Stomach (tissue), 9 donors: Measurements from ENCODE around the gene MSMO1. TPM values are rescaled to one million over a fixed set of nuclear protein-coding genes. Genes with fewer than 3 reads are reported as not detected.

Experiments
- DNase-seq, 2 donors: peaks; one replicate each; pipeline versions ENCODE4 v3.0.0 to v3.0.0-alpha.2; 2013 to 2019
- H3K27ac ChIP-seq, 5 donors: fragments of 200-600 bp in 4 of 5; sonication (generic) in 4 of 5; one replicate each; pipeline ENCODE4 v1.5.1; 2013 to 2019; ENCODE audit warnings: mild to moderate bottlenecking in 1 of 5, moderate library complexity in 1 of 5
- H3K27me3 ChIP-seq, 3 donors: fragments of 200-600 bp; sonication (generic); one replicate each; pipeline ENCODE4 v1.5.1; 2017 to 2019; ENCODE audit warnings: mixed run types in 1 of 3
- H3K36me3 ChIP-seq, 4 donors: fragments of 200-600 bp; sonication (generic); 1 replicate in 3 of 4; 2 replicates in 1 of 4; pipeline ENCODE4 v1.5.1; 2016 to 2019
- H3K4me1 ChIP-seq, 4 donors: fragments of 200-600 bp; sonication (generic); one replicate each; pipeline ENCODE4 v1.5.1; 2016 to 2019
- H3K4me3 ChIP-seq, 4 donors: fragments of 200-600 bp; sonication (generic) in 3 of 4; one replicate each; pipeline ENCODE4 v1.5.1; 2016 to 2019; ENCODE audit warnings: mild to moderate bottlenecking in 1 of 4
- H3K9me3 ChIP-seq, 4 donors: fragments of 200-600 bp; sonication (generic); one replicate each; pipeline ENCODE4 v1.5.1; 2016 to 2019
- EP300 ChIP-seq: sonication (generic); formaldehyde crosslinking; IDR thresholded peaks from one replicate; pipeline ENCODE4 v1.6.1; 2017; ENCODE audit warnings: antibody characterized with exemption
- POLR2A ChIP-seq, 4 donors: fragments of 450-650 bp; IDR thresholded peaks; one replicate each; pipeline ENCODE4 v1.6.1; 2016; ENCODE audit warnings: antibody characterized with exemption in 4 of 4, control low read depth in 2 of 4, mild to moderate bottlenecking in 1 of 4, moderate library complexity in 1 of 4
- POLR2AphosphoS5 ChIP-seq, 3 donors: sonication (generic); formaldehyde crosslinking; IDR thresholded peaks; one replicate each; pipeline ENCODE4 v1.6.1; 2016; ENCODE audit warnings: antibody characterized with exemption in 3 of 3
- WGBS, 5 donors: extraction: QIAGEN DNeasy Blood & Tissue Kit in 3 of 5; methylation state at CpG; one replicate each; pipeline versions ENCODE4 v1.1.5 to v1.1.7; 2013 to 2018; 5-methylcytosine and 5-hydroxymethylcytosine counted together
- intact Hi-C: fragments of 100-400 bp; cut with DNase I; formaldehyde crosslinking; loops from one replicate; pipeline ENCODE4 v1.15.1; 2023; ENCODE audit warnings: low total_unique reads
- polyA plus RNA-seq, 3 donors: library from polyadenylated mRNA; stranded (reverse); fragments of 200-250 nt; gene quantifications; one replicate each; pipeline ENCODE4 v1.2.3, GENCODE V29; 2013
- total RNA-seq, 5 donors: library from RNA; depleted of rRNA; stranded (reverse); fragments of >200 nt; gene quantifications; one replicate each; pipeline versions ENCODE4 v1.1.0 to v1.2.3, GENCODE V29; 2014 to 2016
- TF ChIP-seq, protein P1 (sequence below), 7 experiments: fragments of 450-650 bp in 4 of 7; fragments of 200-600 bp in 3 of 7; sonication (generic) in 3 of 7; IDR thresholded peaks; one replicate each; pipeline ENCODE4 v1.5.1; 2016 to 2019; ENCODE audit warnings: antibody characterized with exemption in 7 of 7, control low read depth in 2 of 7, mild to moderate bottlenecking in 1 of 7
- donor health status: healthy with polysubstance abuse.
- donor health status: Bipolar disorder and iron deficiency.
- donor health status: healthy.

MSMO1 gene
- total and polyA plus RNA-seq, 8 donors: 6.7 to 62.6 (median 25.4) TPM

- TF ChIP-seq, protein P1, sequence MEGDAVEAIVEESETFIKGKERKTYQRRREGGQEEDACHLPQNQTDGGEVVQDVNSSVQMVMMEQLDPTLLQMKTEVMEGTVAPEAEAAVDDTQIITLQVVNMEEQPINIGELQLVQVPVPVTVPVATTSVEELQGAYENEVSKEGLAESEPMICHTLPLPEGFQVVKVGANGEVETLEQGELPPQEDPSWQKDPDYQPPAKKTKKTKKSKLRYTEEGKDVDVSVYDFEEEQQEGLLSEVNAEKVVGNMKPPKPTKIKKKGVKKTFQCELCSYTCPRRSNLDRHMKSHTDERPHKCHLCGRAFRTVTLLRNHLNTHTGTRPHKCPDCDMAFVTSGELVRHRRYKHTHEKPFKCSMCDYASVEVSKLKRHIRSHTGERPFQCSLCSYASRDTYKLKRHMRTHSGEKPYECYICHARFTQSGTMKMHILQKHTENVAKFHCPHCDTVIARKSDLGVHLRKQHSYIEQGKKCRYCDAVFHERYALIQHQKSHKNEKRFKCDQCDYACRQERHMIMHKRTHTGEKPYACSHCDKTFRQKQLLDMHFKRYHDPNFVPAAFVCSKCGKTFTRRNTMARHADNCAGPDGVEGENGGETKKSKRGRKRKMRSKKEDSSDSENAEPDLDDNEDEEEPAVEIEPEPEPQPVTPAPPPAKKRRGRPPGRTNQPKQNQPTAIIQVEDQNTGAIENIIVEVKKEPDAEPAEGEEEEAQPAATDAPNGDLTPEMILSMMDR (IDR thresholded peaks at IDR 0.05): no peak
- no peak for TF ChIP-seq POLR2A (IDR thresholded peaks at IDR 0.05)
- TF ChIP-seq POLR2AphosphoS5 (IDR thresholded peaks at IDR 0.05): no peak
- TF ChIP-seq EP300: no peak
- intact Hi-C loops: no loop called here
- 82 to 92% (median 88%) methylated on average over 2 of the region's 2 CpGs for WGBS, 5 donors
These were observed 15.0 kb upstream of the MSMO1 start for GRCh38 chr4:165312506-165312905.

GRCh38 chr4:165319030-165319429, 8.4 kb upstream of the MSMO1 start:
- Histone ChIP-seq H3K4me1 (no peaks in the 10 kb centered on the region), H3K27me3 (no peaks in the 10 kb centered on the region), H3K4me3 (no peak overlapping the region), H3K9me3 (no peaks in the 10 kb centered on the region), H3K36me3 (peaks cover 0 to 25% (median 7%) of the 10 kb centered on the region in 4 donors), H3K27ac (no peak overlapping the region)
- DNase-seq: no peak
- TF ChIP-seq POLR2AphosphoS5 (IDR thresholded peaks at IDR 0.05): no peak
- TF ChIP-seq EP300: no peak
- no peak for TF ChIP-seq POLR2A (IDR thresholded peaks at IDR 0.05)
- TF ChIP-seq, protein P1 (IDR thresholded peaks at IDR 0.05): no peak
- 90 to 96% (median 95%) methylated on average over 5 of the region's 5 CpGs for WGBS, 5 donors
- intact Hi-C loops: no loop called here

More at GRCh38 chr4:165312506-165312905, 15.0 kb upstream of the MSMO1 start:
- no peaks in the 10 kb centered on the region for H3K27me3 ChIP-seq
- no peak overlapping the region for H3K4me3 ChIP-seq
- no peaks in the 10 kb centered on the region for H3K9me3 ChIP-seq
- H3K4me1 ChIP-seq: peaks cover 0 to 9% (median 0%) of the 10 kb centered on the region in 4 donors
- no peak overlapping the region for H3K27ac ChIP-seq
- DNase-seq: no peak
- peaks cover 4 to 52% (median 32%) of the 10 kb centered on the region in 4 donors for H3K36me3 ChIP-seq

- Histone ChIP-seq H3K9me3 (no peaks in the 10 kb centered on the region), H3K27me3 (no peaks in the 10 kb centered on the region), H3K4me1 (no peaks in the 10 kb centered on the region), H3K27ac (no peak overlapping the region), H3K36me3 (peaks cover 0 to 20% (median 5%) of the 10 kb centered on the region in 4 donors), H3K4me3 (no peak overlapping the region)
- intact Hi-C loops: no loop called here
- 95 to 99% (median 97%) methylated on average over 5 of the region's 5 CpGs for WGBS, 5 donors
- TF ChIP-seq EP300 (no peak), POLR2A (IDR thresholded peaks at IDR 0.05) (no peak), POLR2AphosphoS5 (IDR thresholded peaks at IDR 0.05) (no peak)
- TF ChIP-seq, protein P1 (IDR thresholded peaks at IDR 0.05): no peak
- no peak for DNase-seq
These were observed 8.0 kb upstream of the MSMO1 start for GRCh38 chr4:165319509-165319908.

DNA sequence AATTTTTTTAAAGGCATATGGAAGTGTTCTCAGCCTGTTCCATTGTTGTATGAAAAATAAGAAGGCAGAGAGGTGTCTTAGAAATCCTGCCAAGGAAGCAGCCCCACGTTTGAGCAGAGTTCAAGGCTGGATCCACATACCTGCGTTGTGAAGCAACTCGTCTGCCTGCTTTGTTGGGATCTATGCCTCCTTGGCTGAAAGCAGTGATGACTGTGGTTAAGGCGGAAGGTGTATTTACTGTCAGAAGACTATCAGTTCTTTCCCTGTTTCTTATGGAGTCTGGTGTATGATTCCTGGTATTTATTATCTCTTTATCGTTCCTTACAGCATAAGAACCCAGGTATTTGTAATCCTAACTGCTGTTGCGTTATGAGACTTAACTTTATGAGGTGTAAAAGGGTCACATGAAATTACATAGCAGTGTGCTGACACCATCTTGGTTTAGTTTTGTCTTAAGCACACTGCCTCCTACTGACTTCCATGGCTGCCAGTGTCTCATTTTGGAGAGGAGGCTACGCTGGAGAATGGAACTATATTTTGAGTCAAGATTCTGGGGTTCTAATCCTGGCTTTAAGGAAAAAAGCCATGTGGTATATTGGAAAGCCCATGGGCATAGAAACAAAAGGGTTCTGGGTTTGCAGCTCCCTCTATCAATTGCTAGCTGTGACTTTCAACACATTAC, 3.1 kb upstream of the MSMO1 start:
- intact Hi-C loops: no loop called here

More for the DNA sequence above, 3.1 kb upstream of the MSMO1 start:
- DNase-seq: no peak
- H3K9me3 ChIP-seq: no peaks in the 10 kb centered on the region
- TF ChIP-seq POLR2A (IDR thresholded peaks at IDR 0.05): no peak
- TF ChIP-seq, protein P1 (IDR thresholded peaks at IDR 0.05): no peak
- no peak for TF ChIP-seq EP300
- TF ChIP-seq POLR2AphosphoS5 (IDR thresholded peaks at IDR 0.05): no peak
- no peak overlapping the region for H3K27ac ChIP-seq
- no peak overlapping the region for H3K4me3 ChIP-seq
- 90 to 92% (median 91%) methylated on average over 7 of the region's 7 CpGs for WGBS, 5 donors
- H3K4me1 ChIP-seq: peaks cover 12 to 27% (median 23%) of the 10 kb centered on the region in 4 donors
- H3K36me3 ChIP-seq: peaks cover 0 to 2% (median 0%) of the 10 kb centered on the region in 4 donors
- H3K27me3 ChIP-seq: no peaks in the 10 kb centered on the region
